HG03469 (cell line): Measurements from ENCODE around the gene TOMM34.
A peak's percentile ranks its signal among the peaks of the same experiment; 100 is the strongest.

Experiments
- ATAC-seq: cut with Tn5 transposase; IDR thresholded peaks from one replicate; pipeline ENCODE4 v1.9.1; 2021; ENCODE audit warnings: mild to moderate bottlenecking, moderate library complexity, moderate number of reproducible peaks; ENCODE audit not compliant: unreplicated experiment

TOMM34 gene, protein sequence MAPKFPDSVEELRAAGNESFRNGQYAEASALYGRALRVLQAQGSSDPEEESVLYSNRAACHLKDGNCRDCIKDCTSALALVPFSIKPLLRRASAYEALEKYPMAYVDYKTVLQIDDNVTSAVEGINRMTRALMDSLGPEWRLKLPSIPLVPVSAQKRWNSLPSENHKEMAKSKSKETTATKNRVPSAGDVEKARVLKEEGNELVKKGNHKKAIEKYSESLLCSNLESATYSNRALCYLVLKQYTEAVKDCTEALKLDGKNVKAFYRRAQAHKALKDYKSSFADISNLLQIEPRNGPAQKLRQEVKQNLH

DNA sequence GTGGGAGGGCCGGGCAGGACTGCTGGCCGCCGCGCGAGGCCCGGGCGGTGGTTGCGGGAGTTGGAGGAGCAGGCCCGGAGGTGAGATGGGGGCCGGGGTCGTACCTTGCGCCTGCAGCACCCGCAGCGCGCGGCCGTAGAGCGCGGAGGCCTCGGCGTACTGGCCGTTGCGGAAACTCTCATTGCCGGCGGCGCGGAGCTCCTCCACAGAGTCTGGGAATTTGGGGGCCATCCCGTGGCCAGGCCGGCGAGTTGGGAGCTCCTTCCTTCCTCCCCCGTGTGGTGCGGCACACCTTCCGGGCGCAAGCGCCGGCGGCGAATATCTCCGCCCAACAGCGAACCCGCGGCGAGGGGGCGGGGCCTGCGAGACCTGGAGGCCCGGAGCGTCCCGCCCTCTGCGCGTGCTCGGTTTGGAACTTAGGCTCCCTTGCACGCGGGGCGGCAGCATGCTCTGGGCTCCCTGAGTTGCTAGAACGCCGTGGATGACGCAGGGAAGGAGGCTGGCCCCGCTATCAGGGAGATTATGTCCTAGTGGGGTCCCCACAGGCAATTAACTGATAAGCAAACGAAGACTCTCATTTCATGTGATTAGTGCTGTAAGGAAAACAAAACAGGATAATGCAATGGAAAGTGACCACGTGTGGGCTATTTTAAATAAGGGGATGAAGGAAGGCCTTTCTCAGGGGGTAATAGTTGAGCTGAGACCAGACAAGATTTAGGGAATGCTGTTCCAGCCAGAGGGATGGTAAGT is at the start of gene TOMM34:
TOMM34 (minus strand) TSS at position 295 of the 750 bp plus-strand sequence; CDS start at position 231, 64 bp downstream.
- peak; percentile 60 for ATAC-seq

DNA sequence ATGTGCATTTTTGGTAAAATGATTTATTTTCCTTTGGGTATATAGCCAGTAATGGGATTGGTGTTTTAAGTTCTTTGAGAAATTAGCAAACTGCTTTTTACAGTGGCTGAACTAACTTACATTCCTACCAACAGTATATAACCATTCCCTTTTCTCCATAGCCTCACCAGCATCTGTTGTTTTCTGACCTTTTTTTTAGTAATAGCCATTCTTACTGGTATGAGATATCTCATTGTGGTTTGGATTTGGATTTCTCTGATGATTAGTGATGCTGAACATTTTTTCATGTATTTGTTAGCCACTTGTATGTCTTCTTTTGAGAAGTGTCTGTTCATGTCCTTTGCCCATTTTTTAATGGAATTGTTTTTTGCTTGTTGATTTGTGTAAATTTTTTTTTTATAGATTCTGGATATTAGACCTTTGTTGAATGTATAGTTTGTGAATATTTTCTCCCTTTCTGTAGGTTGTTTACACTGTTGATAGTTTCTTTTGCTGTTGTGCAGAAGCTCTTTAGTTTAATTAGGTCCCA is 48.4 kb upstream of the TOMM34 start:
- ATAC-seq = no peak

- no peak for ATAC-seq
Observed at GRCh38 chr20:44997668-44998067, 37.5 kb upstream of the TOMM34 start.

GRCh38 chr20:44997171-44997570 is 37.0 kb upstream of the TOMM34 start:
- no peak for ATAC-seq

DNA sequence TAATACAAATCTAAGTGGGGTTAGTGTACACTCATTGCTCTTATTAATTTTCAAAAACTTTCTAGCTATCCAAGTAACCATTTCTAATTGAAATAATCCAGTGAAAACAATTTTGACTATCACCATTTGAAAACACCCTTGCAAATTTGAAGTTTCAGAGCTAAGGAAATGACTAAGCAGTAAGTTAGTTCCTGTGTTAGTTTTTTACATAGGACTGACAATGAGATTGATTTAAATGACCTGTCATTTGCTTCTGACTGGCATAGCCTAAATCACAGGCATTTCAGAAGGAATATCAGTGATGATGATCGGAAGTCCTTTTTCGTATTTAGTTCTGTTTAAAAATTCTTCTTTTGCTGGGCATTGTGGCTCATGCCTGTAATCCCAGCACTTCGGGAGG is 33.1 kb upstream of the TOMM34 start:
- no peak for ATAC-seq

DNA sequence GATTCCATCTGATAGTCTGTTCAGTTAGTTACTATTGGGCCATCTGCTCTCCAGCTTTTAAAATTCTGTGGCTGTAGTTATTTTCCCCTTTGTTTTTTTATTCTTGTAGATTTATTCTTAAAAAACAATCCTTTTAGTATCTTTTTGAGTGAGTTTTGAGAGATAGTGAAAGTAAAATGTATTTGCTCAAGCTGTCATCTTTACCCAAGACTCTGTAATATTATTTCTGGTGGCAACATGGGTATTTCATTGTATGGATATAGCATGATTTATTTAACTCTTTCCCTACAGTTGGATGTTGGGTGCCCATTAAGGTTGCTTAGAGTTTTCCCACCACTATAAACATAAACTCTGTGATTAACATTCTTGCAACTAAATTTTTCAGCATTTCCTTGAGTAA is 30.8 kb upstream of the TOMM34 start:
- ATAC-seq = no peak

- no peak for ATAC-seq
Observed at GRCh38 chr20:44990425-44990824, 30.2 kb upstream of the TOMM34 start.

DNA sequence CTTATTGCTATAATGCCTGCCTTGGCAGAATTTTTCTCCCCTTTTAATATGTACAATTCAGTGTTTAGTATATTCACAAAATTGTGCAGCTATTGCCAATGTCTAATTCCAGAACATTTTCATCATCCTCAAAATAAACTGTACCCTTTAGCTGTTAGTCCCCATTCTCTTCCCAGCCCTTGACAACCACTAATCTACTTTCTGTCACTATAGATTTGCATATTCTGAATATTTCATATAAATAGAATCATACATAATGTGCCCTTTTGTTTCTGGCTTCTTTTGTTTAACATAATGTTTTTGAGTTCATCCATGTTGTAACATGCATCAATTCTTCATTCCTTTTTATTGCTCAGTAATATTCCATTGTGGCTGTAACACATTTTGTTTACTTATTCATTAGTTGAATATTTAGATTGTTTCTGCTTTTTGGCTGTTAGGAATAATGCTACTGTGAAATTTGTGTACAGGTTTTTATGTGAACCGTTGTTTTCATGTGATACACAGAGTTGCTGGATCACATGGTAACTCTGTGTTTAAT is 28.5 kb upstream of the TOMM34 start:
- no peak for ATAC-seq

DNA sequence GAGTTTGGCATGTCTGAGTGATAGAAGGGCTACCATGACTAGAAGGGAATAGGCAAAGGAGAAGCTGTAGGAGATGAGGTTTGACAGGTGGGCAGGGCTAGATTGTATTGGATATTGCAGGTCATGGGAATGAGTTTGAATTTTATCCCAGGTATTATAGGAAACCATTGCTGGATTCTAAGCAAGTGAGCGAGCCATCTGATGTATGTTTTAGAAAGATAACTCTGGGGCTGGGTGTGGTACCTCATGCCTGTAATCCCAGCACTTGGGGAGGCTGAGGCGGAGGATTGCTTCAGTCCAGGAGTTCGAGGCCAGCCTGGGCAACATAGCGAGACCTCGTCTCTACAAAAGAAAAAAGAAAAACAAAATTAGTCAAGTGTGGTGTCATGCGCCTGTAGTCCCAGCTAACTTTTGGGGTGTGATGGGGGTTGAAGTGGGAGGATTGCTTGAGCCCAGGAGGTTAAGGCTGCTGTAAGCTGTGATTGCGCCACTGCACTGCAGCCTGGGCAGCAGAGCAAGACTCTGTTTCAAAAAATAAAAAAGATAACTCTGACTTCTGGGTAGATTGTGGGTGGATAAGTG is 23.0 kb upstream of the TOMM34 start:
- no peak for ATAC-seq

- no peak for ATAC-seq
Observed at GRCh38 chr20:44981736-44982406, 21.7 kb upstream of the TOMM34 start.

DNA sequence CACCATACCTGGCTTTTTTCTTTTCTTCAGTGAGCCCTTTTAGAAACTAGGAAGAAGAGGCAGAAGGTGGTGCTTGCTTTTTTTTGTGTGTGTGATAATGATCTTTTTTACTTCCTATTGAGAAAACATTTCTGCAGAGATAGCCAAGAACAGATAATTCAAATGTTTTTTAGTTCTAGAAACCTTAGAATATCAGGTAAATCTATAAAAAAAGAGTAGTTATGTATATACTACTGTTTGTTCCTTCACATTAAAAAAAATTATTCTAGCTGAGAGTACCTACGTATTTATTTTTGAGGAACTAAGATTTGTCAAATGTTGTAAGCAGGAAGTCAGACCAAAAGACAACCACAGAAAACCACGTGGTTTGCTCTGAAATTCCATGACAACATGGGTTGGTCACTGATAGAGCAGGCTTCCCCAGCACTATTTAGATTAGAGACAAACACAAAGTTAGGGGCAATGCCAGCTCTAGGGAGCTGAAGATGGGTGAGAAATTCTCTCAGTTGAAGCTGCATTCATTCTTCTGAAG is 19.0 kb upstream of the TOMM34 start:
- ATAC-seq = peak; percentile 75

- ATAC-seq = no peak
Observed at GRCh38 chr20:44976698-44977097, 16.5 kb upstream of the TOMM34 start.

DNA sequence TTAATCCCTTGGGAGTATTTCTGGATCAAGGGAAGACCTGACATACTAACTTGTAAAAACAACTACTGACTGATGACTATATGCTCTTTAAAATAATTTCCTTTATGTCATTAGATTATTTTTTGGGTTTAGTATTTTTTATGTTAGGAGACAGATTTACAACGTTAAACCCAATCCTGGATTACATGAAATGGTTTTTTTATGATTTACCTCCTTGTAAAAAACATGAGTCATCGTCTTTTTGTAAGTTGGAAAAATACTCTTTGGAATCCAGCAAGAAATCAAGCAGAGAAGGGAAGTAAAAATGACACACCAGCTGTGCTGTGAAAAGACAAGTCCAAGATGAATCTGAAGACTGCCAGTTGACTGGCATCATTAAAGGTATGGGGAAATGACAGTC is 12.9 kb upstream of the TOMM34 start:
- no peak for ATAC-seq

GRCh38 chr20:44970243-44970757 is 10.1 kb upstream of the TOMM34 start:
- ATAC-seq = no peak

- no peak for ATAC-seq
Observed at GRCh38 chr20:44969300-44969894, 9.2 kb upstream of the TOMM34 start.

DNA sequence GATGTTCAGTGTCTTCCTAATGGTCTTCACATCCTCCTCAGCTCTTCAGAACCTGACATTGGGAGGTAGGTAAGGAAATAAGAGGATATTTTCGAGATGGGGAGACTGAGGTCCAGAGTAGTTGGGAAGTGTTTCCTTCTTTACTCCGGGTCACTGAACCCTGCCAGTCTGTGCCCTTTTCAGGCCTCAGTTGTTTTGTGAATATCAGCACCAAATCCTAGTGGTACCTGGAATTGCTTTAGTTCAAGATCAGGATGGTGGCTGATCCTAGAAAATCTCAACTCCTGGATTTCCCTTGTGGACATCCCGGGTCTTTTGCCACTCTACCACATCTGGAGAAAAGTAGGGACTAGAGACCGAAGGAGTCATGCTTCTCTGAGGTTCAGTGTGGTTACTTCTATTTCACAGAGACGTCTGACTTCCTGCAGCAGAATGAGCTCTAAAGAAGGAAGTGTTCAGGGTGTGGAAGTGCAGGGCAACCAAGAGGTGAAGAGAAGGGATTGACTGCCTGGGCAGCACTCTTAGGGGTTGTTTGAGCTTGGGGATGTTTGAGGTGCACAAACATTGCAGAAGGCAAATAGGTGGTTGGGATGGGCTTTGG is 7.1 kb upstream of the TOMM34 start:
- no peak for ATAC-seq

GRCh38 chr20:44966030-44966961 is 6.1 kb upstream of the TOMM34 start, which contains the start of gene STK4:
Gene STK4 (plus strand): TSS chr20:44966512. CDS start chr20:44966569, 57 bp downstream.
- ATAC-seq = peak; percentile 36

DNA sequence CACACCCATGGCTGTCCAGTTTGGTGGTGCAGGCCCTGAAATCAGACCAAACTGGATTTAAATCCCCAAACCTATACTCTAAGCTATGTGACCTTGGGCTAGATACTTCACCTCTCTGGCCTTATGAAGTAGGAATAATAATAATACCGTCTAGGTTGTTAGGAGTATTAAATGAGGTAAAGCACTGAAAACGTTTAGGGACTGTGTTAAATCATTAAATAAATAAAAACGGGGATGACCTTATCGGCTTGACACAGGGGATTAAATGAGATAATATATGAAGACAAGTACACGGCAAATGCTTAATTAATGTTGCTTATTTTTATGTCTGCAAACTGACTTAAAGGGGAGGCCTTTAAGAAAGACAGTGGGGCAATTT is 5.4 kb upstream of the TOMM34 start:
- ATAC-seq = no peak
